Measurements from ENCODE around the gene EIF2AK3. TPM values are rescaled to one million over a fixed set of nuclear protein-coding genes. Genes with fewer than 3 reads are reported as not detected.

Gene EIF2AK3
- total and polyA plus RNA-seq, 7 donors = 3.0 to 16.6 (median 9.4) TPM

GRCh38 chr2:88596141-88596830, 31.0 kb downstream of the EIF2AK3 start:
- intact Hi-C loops (cut with DNase I) = no loop called here
- H3K4me1 ChIP-seq = peaks cover 0 to 23% (median 12%) of the 10 kb centered on the region in 4 donors

GRCh38 chr2:88591698-88592097, 35.6 kb downstream of the EIF2AK3 start:
- DNase-seq = no peak
- Histone ChIP-seq H3K9me3 (no peaks in the 10 kb centered on the region), H3K36me3 (peaks cover 3 to 63% (median 16%) of the 10 kb centered on the region in 4 donors), H3K4me1 (no peaks in the 10 kb centered on the region), H3K27me3 (no peaks in the 10 kb centered on the region), H3K27ac (no peak overlapping the region), H3K4me3 (no peak overlapping the region)
- intact Hi-C loops (cut with DNase I) = loop anchor here (1.0 to 5.0 kb wide), 2 partner anchors 36 to 80 kb away; partner anchors contain the start of gene EIF2AK3
- WGBS, 2 donors = 80 to 90% methylated on average over 2 of the region's 2 CpGs
- no peak for TF ChIP-seq CTCF (IDR thresholded peaks at IDR 0.05)
- no peak for TF ChIP-seq POLR2AphosphoS5 (IDR thresholded peaks at IDR 0.05)
- TF ChIP-seq EP300 (IDR thresholded peaks at IDR 0.05) = no peak
- no peak for TF ChIP-seq POLR2A (IDR thresholded peaks at IDR 0.05)

More at GRCh38 chr2:88596141-88596830, 31.0 kb downstream of the EIF2AK3 start:
- H3K4me3 ChIP-seq = no peak overlapping the region
- H3K27me3 ChIP-seq = no peaks in the 10 kb centered on the region
- WGBS, 2 donors = 90 to 93% methylated on average over 8 of the region's 8 CpGs
- no peak overlapping the region for H3K27ac ChIP-seq
- TF ChIP-seq CTCF (IDR thresholded peaks at IDR 0.05) (no peak), POLR2AphosphoS5 (IDR thresholded peaks at IDR 0.05) (no peak), EP300 (IDR thresholded peaks at IDR 0.05) (no peak), POLR2A (IDR thresholded peaks at IDR 0.05) (no peak)
- DNase-seq = no peak
- H3K9me3 ChIP-seq = no peaks in the 10 kb centered on the region
- H3K36me3 ChIP-seq = peaks cover 3 to 29% (median 7%) of the 10 kb centered on the region in 4 donors

- intact Hi-C loops (cut with DNase I) = loop anchor here (1.0 to 5.0 kb wide), 2 partner anchors 36 to 80 kb away; partner anchors contain the start of gene EIF2AK3
- H3K4me3 ChIP-seq = no peak overlapping the region
- peaks cover 3 to 67% (median 16%) of the 10 kb centered on the region in 4 donors for H3K36me3 ChIP-seq
- no peak overlapping the region for H3K27ac ChIP-seq
- TF ChIP-seq POLR2AphosphoS5 (IDR thresholded peaks at IDR 0.05) = no peak
- peak; percentile 23 to 70 (median 60) for TF ChIP-seq CTCF (IDR thresholded peaks at IDR 0.05)
- 90 to 94% methylated on average over 2 of the region's 2 CpGs for WGBS, 2 donors
- DNase-seq = no peak
- H3K27me3 ChIP-seq = no peaks in the 10 kb centered on the region
- no peaks in the 10 kb centered on the region for H3K4me1 ChIP-seq
- no peaks in the 10 kb centered on the region for H3K9me3 ChIP-seq
Observed at GRCh38 chr2:88590998-88591613, 36.2 kb downstream of the EIF2AK3 start.

GRCh38 chr2:88585969-88586368, 41.3 kb downstream of the EIF2AK3 start:
- H3K27me3 ChIP-seq = no peaks in the 10 kb centered on the region
- intact Hi-C loops (cut with DNase I) = no loop called here
- TF ChIP-seq POLR2A (IDR thresholded peaks at IDR 0.05) (no peak), POLR2AphosphoS5 (IDR thresholded peaks at IDR 0.05) (no peak), CTCF (IDR thresholded peaks at IDR 0.05) (no peak), EP300 (IDR thresholded peaks at IDR 0.05) (no peak)
- peaks cover 0 to 89% (median 30%) of the 10 kb centered on the region in 4 donors for H3K36me3 ChIP-seq
- H3K9me3 ChIP-seq = no peaks in the 10 kb centered on the region
- H3K27ac ChIP-seq = no peak overlapping the region
- 87 to 93% methylated on average over 6 of the region's 6 CpGs for WGBS, 2 donors
- DNase-seq = no peak
- H3K4me1 ChIP-seq = no peaks in the 10 kb centered on the region
- H3K4me3 ChIP-seq = no peak overlapping the region

All from sigmoid colon (tissue), 7 donors.